ENCODE results near the gene GSK3B. TPM values are rescaled to one million over a fixed set of nuclear protein-coding genes. Genes with fewer than 3 reads are reported as not detected.
A peak's percentile ranks its signal among the peaks of the same experiment; 100 is the strongest.

The GSK3B gene
- total and polyA plus RNA-seq, 4 donors, result 11.0 to 64.9 (median 30.6) TPM

DNA sequence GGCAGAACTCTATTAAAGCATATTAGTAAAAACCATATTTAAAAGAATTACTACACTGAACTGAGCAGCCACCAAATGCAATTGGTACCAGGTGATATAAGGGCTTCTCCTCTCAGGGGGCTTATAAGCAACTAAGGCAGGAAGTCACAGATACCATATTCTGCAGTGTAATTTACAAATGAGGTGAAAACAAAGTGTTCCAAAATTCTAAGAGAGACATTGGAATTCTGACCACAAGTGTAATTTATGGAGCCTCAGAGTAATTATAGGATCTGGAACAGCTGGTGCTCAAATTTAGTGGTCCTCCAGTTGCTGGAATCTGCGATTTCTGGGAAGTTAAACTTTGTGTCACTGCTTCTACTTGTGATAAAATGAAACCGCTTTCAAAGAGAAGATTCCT, 315.4 kb downstream of the GSK3B start:
- Histone ChIP-seq H3K4me3 (no peak overlapping the region), H3K9me3 (ENCODE audit: control insufficient read depth in 4 of 4, insufficient read depth in 3 of 4, low read length in 3 of 4) (peaks cover 0 to 6% (median 3%) of the 10 kb centered on the region in 4 donors), H3K27me3 (ENCODE audit: control insufficient read depth in 3 of 3, insufficient read depth in 3 of 3, low read length in 2 of 3) (no peaks in the 10 kb centered on the region), H3K9ac (ENCODE audit: insufficient read depth in 1 of 2, low read length in 2 of 2) (no peak overlapping the region), H3K27ac (ENCODE audit: low read depth in 1 of 2, low read length in 1 of 2) (no peak overlapping the region), H3K36me3 (ENCODE audit: control insufficient read depth in 4 of 4, insufficient read depth in 4 of 4, low read length in 4 of 4) (no peaks in the 10 kb centered on the region), H3K4me1 (ENCODE audit: control insufficient read depth in 5 of 5, insufficient read depth in 5 of 5, low read length in 5 of 5) (peaks cover 0 to 5% (median 0%) of the 10 kb centered on the region in 5 donors)
- peak in 2 of 3 donors; percentile 22 to 26 for DNase-seq
- WGBS, 2 donors, result 77 to 85% methylated on average over 2 of the region's 2 CpGs
- TF ChIP-seq, protein P1, sequence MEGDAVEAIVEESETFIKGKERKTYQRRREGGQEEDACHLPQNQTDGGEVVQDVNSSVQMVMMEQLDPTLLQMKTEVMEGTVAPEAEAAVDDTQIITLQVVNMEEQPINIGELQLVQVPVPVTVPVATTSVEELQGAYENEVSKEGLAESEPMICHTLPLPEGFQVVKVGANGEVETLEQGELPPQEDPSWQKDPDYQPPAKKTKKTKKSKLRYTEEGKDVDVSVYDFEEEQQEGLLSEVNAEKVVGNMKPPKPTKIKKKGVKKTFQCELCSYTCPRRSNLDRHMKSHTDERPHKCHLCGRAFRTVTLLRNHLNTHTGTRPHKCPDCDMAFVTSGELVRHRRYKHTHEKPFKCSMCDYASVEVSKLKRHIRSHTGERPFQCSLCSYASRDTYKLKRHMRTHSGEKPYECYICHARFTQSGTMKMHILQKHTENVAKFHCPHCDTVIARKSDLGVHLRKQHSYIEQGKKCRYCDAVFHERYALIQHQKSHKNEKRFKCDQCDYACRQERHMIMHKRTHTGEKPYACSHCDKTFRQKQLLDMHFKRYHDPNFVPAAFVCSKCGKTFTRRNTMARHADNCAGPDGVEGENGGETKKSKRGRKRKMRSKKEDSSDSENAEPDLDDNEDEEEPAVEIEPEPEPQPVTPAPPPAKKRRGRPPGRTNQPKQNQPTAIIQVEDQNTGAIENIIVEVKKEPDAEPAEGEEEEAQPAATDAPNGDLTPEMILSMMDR (IDR thresholded peaks at IDR 0.05; ENCODE audit: control extremely low read depth, extremely low read depth), result no peak
- ATAC-seq (ENCODE audit: insufficient read depth, low FRiP score), result no peak

DNA sequence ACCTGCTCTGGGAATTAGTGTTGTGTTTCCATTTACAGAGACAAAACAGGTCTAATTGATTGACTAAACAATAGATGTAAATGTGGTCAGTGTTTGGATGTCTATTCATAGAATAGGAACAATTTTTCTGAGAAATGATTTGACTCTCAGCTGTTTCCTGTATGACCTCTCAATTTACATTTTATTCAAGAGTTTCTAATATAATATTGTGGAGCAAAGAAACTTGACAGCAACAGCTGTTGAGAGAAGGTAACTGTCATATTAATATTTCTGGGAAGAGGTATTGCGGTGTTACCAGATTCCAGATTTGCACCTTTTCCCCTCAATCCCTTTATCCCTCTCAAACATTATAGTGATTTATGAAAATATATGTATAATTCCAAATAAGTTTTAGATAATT, 316.1 kb downstream of the GSK3B start:
- TF ChIP-seq, protein P1 (IDR thresholded peaks at IDR 0.05; ENCODE audit: control extremely low read depth, extremely low read depth), result no peak
- WGBS, 2 donors, result 97 to 98% methylated on average over 1 of the region's 1 CpG
- no peak overlapping the region for H3K9ac ChIP-seq (ENCODE audit: insufficient read depth in 1 of 2, low read length in 2 of 2)
- peaks cover 0 to 5% (median 0%) of the 10 kb centered on the region in 5 donors for H3K4me1 ChIP-seq (ENCODE audit: control insufficient read depth in 5 of 5, insufficient read depth in 5 of 5, low read length in 5 of 5)
- ATAC-seq (ENCODE audit: insufficient read depth, low FRiP score) (no peak), DNase-seq (no peak)
- H3K36me3 ChIP-seq (ENCODE audit: control insufficient read depth in 4 of 4, insufficient read depth in 4 of 4, low read length in 4 of 4), result no peaks in the 10 kb centered on the region
- H3K9me3 ChIP-seq (ENCODE audit: control insufficient read depth in 4 of 4, insufficient read depth in 3 of 4, low read length in 3 of 4), result peaks cover 0 to 6% (median 3%) of the 10 kb centered on the region in 4 donors
- no peak overlapping the region for H3K27ac ChIP-seq (ENCODE audit: low read depth in 1 of 2, low read length in 1 of 2)
- H3K4me3 ChIP-seq, result no peak overlapping the region
- no peaks in the 10 kb centered on the region for H3K27me3 ChIP-seq (ENCODE audit: control insufficient read depth in 3 of 3, insufficient read depth in 3 of 3, low read length in 2 of 3)

- no peak for ATAC-seq (ENCODE audit: insufficient read depth, low FRiP score)
- no peaks in the 10 kb centered on the region for H3K27me3 ChIP-seq (ENCODE audit: control insufficient read depth in 3 of 3, insufficient read depth in 3 of 3, low read length in 2 of 3)
- H3K9me3 ChIP-seq (ENCODE audit: control insufficient read depth in 4 of 4, insufficient read depth in 3 of 4, low read length in 3 of 4), result peaks cover 0 to 6% (median 3%) of the 10 kb centered on the region in 4 donors
- peaks cover 0 to 5% (median 0%) of the 10 kb centered on the region in 5 donors for H3K4me1 ChIP-seq (ENCODE audit: control insufficient read depth in 5 of 5, insufficient read depth in 5 of 5, low read length in 5 of 5)
- no peak overlapping the region for H3K27ac ChIP-seq (ENCODE audit: low read depth in 1 of 2, low read length in 1 of 2)
- no peak overlapping the region for H3K9ac ChIP-seq (ENCODE audit: insufficient read depth in 1 of 2, low read length in 2 of 2)
- DNase-seq, result no peak
- TF ChIP-seq, protein P1 (IDR thresholded peaks at IDR 0.05; ENCODE audit: control extremely low read depth, extremely low read depth), result no peak
- H3K36me3 ChIP-seq (ENCODE audit: control insufficient read depth in 4 of 4, insufficient read depth in 4 of 4, low read length in 4 of 4), result no peaks in the 10 kb centered on the region
- 56 to 76% methylated on average over 1 of the region's 1 CpG for WGBS, 2 donors
- no peak overlapping the region for H3K4me3 ChIP-seq
Measured at GRCh38 chr3:119776304-119776703, 317.9 kb downstream of the GSK3B start.

DNA sequence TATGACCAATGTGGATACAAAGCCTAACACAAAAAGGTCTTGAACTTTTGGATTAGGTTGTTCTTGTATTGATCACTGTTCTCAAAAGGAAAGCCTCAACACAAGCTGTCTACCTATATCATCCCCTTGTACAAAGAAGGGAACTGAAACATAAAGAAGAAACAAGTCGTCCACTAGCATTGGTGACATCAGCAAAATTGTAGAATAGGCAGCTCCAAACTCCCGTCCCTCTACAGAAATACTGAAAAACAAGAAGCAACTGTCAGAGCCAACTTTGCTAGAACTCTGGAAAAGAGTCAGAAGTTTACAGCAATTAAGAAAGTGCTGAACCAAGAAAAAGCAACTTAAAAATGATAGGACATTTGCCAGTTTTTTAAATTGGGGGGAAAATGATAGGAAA, 319.8 kb downstream of the GSK3B start:
- DNase-seq (peak in 2 of 3 donors; percentile 76 to 89), ATAC-seq (ENCODE audit: insufficient read depth, low FRiP score) (no peak)
- Histone ChIP-seq H3K4me3 (no peak overlapping the region), H3K36me3 (ENCODE audit: control insufficient read depth in 4 of 4, insufficient read depth in 4 of 4, low read length in 4 of 4) (no peaks in the 10 kb centered on the region), H3K27ac (ENCODE audit: low read depth in 1 of 2, low read length in 1 of 2) (no peak overlapping the region), H3K9me3 (ENCODE audit: control insufficient read depth in 4 of 4, insufficient read depth in 3 of 4, low read length in 3 of 4) (peaks cover 0 to 6% (median 3%) of the 10 kb centered on the region in 4 donors), H3K4me1 (ENCODE audit: control insufficient read depth in 5 of 5, insufficient read depth in 5 of 5, low read length in 5 of 5) (peaks cover 0 to 5% (median 0%) of the 10 kb centered on the region in 5 donors), H3K27me3 (ENCODE audit: control insufficient read depth in 3 of 3, insufficient read depth in 3 of 3, low read length in 2 of 3) (no peaks in the 10 kb centered on the region), H3K9ac (ENCODE audit: insufficient read depth in 1 of 2, low read length in 2 of 2) (no peak overlapping the region)
- TF ChIP-seq, protein P1 (IDR thresholded peaks at IDR 0.05; ENCODE audit: control extremely low read depth, extremely low read depth), result no peak
- WGBS, 2 donors, result 40 to 49% methylated on average over 2 of the region's 2 CpGs
